ENCODE data around the gene CCDC170. TPM values are rescaled to one million over a fixed set of nuclear protein-coding genes. Genes with fewer than 3 reads are reported as not detected.
A peak's percentile ranks its signal among the peaks of the same experiment; 100 is the strongest.
"Not testable (repeated sequence)": the region's sequence is repeated elsewhere in the genome, so short reads cannot be mapped to it uniquely, and the experiment has no call there.

Gene CCDC170, protein sequence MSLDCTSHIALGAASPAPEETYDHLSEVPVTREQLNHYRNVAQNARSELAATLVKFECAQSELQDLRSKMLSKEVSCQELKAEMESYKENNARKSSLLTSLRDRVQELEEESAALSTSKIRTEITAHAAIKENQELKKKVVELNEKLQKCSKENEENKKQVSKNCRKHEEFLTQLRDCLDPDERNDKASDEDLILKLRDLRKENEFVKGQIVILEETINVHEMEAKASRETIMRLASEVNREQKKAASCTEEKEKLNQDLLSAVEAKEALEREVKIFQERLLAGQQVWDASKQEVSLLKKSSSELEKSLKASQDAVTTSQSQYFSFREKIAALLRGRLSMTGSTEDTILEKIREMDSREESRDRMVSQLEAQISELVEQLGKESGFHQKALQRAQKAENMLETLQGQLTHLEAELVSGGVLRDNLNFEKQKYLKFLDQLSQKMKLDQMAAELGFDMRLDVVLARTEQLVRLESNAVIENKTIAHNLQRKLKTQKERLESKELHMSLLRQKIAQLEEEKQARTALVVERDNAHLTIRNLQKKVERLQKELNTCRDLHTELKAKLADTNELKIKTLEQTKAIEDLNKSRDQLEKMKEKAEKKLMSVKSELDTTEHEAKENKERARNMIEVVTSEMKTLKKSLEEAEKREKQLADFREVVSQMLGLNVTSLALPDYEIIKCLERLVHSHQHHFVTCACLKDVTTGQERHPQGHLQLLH
- total RNA-seq (10 to 100 TPM in 3 of 7 donors, 1 to 10 TPM in 4; 6.4 to 19.8 (median 9.3) TPM), polyA plus RNA-seq (1 to 10 TPM; 3.8 to 4.2 TPM)
- long read RNA-seq, donor 1, full-length matches to known transcripts = 11 of 30 reads
- long read RNA-seq, donor 1, partial matches to known transcripts = 5 of 30 reads
- long read RNA-seq, donor 1, other reads (novel, unspliced or antisense) = 14 of 30 reads
- long read RNA-seq, donor 2, full-length matches to known transcripts = 4 of 4 reads
- long read RNA-seq, donor 2, partial matches to known transcripts = 0 of 4 reads
- long read RNA-seq, donor 2, other reads (novel, unspliced or antisense) = 0 of 4 reads
- long read RNA-seq, donor 3, full-length matches to known transcripts = 4 of 11 reads
- long read RNA-seq, donor 3, partial matches to known transcripts = 0 of 11 reads
- long read RNA-seq, donor 3, other reads (novel, unspliced or antisense) = 7 of 11 reads

DNA sequence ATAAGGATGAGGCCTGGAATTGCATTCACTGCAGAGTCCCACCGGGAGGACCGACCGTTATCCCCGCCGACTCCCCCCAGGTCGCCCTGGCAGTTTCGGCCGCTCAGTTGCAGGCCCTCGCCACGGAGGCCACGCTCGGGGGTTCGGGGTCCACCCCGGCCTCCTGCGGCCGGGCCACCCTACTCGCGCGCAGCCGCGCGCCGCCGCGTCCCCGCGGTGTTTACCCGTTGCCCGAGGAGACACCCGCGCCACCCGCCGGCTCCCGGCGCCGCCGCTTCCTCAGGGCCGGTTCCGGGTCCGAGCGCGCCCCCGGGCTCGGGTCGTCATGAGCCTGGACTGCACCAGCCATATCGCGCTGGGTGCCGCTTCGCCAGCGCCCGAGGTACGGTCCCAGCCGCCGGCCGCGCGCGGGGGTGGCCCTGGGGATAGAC lies at the start of gene CCDC170:
Gene CCDC170, plus strand, starts transcription at position 214 of the 431 bp plus-strand sequence. Its CDS starts 112 bp downstream, at position 326.
- TF ChIP-seq EP300 (IDR thresholded peaks at IDR 0.05) (no peak), POLR2A (IDR thresholded peaks at IDR 0.05) (peak; percentile 23)
- TF ChIP-seq, protein P1, sequence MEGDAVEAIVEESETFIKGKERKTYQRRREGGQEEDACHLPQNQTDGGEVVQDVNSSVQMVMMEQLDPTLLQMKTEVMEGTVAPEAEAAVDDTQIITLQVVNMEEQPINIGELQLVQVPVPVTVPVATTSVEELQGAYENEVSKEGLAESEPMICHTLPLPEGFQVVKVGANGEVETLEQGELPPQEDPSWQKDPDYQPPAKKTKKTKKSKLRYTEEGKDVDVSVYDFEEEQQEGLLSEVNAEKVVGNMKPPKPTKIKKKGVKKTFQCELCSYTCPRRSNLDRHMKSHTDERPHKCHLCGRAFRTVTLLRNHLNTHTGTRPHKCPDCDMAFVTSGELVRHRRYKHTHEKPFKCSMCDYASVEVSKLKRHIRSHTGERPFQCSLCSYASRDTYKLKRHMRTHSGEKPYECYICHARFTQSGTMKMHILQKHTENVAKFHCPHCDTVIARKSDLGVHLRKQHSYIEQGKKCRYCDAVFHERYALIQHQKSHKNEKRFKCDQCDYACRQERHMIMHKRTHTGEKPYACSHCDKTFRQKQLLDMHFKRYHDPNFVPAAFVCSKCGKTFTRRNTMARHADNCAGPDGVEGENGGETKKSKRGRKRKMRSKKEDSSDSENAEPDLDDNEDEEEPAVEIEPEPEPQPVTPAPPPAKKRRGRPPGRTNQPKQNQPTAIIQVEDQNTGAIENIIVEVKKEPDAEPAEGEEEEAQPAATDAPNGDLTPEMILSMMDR (IDR thresholded peaks at IDR 0.05) = peak in 1 of 3 donors; percentile 6
- H3K27me3 ChIP-seq = no peaks in the 10 kb centered on the region
- H3K4me1 ChIP-seq (ENCODE audit: insufficient read depth) = peaks cover 7% of the 10 kb centered on the region
- intact Hi-C loops (cut with DNase I) = no loop called here
- H3K27ac ChIP-seq = peak within 1 kb of the TSS; percentile 91 to 92
- H3K9me3 ChIP-seq = no peaks in the 10 kb centered on the region
- no peaks in the 10 kb centered on the region for H3K36me3 ChIP-seq
- peak; percentile 62 to 81 (median 68) for DNase-seq
- peak within 1 kb of the TSS; percentile 63 for H3K4me3 ChIP-seq
- 0% methylated on average over 6 to 58 of the region's 58 CpGs for WGBS, 3 donors

- Histone ChIP-seq H3K36me3 (no peaks in the 10 kb centered on the region), H3K4me3 (no peak overlapping the region), H3K9me3 (no peaks in the 10 kb centered on the region), H3K4me1 (ENCODE audit: insufficient read depth) (peaks cover 7% of the 10 kb centered on the region), H3K27ac (peak overlapping the region in 1 of 2 donors; percentile 17), H3K27me3 (no peaks in the 10 kb centered on the region)
- TF ChIP-seq EP300 (IDR thresholded peaks at IDR 0.05) (no peak), POLR2A (IDR thresholded peaks at IDR 0.05) (no peak)
- TF ChIP-seq, protein P1 (IDR thresholded peaks at IDR 0.05) = no peak
- 19 to 23% (median 22%) methylated on average over 5 of the region's 5 CpGs for WGBS, 3 donors
- intact Hi-C loops (cut with DNase I) = no loop called here
- no peak for DNase-seq
Measured at GRCh38 chr6:151445482-151445881, 48.3 kb upstream of the CCDC170 start.

GRCh38 chr6:151447237-151447636 lies 46.6 kb upstream of the CCDC170 start:
- H3K4me1 ChIP-seq (ENCODE audit: insufficient read depth) = peaks cover 4% of the 10 kb centered on the region
- H3K27ac ChIP-seq = no peak overlapping the region
- WGBS, 3 donors = 87 to 95% (median 89%) methylated on average over 4 of the region's 4 CpGs
- TF ChIP-seq EP300 (IDR thresholded peaks at IDR 0.05) (no peak), POLR2A (IDR thresholded peaks at IDR 0.05) (no peak)
- TF ChIP-seq, protein P1 (IDR thresholded peaks at IDR 0.05) = no peak
- intact Hi-C loops (cut with DNase I) = no loop called here
- H3K27me3 ChIP-seq = no peaks in the 10 kb centered on the region
- H3K9me3 ChIP-seq = no peaks in the 10 kb centered on the region
- no peak overlapping the region for H3K4me3 ChIP-seq
- H3K36me3 ChIP-seq = no peaks in the 10 kb centered on the region
- DNase-seq = no peak

DNA sequence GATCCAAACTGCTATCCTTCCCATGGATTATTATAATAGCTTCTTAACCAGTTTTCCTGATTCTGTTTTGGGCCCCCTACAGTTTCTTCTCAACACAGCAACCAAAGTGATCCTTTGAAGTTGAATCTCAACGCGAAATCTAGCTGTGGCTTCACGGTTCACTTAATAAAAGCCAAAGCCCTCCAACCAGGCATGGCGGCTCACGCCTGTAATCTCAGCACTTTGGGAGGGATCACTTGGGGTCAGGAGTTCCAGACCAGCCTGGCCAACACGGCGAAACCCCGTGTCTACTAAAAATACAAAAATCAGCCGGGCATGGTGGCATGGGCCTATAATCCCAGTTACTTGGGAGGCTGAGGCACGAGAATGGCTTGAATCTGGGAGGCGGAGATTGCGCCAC lies 45.2 kb upstream of the CCDC170 start:
- Histone ChIP-seq H3K36me3 (no peaks in the 10 kb centered on the region), H3K4me3 (no peak overlapping the region), H3K27ac (no peak overlapping the region), H3K4me1 (ENCODE audit: insufficient read depth) (peaks cover 4% of the 10 kb centered on the region), H3K9me3 (no peaks in the 10 kb centered on the region), H3K27me3 (no peaks in the 10 kb centered on the region)
- no peak for DNase-seq
- TF ChIP-seq POLR2A (IDR thresholded peaks at IDR 0.05) (no peak), EP300 (IDR thresholded peaks at IDR 0.05) (no peak)
- TF ChIP-seq, protein P1 (IDR thresholded peaks at IDR 0.05) = no peak
- 93 to 97% (median 95%) methylated on average over 12 of the region's 12 CpGs for WGBS, 3 donors
- intact Hi-C loops (cut with DNase I) = no loop called here

- H3K36me3 ChIP-seq; H3K4me1 ChIP-seq (ENCODE audit: insufficient read depth); H3K27me3 ChIP-seq; DNase-seq; H3K9me3 ChIP-seq; intact Hi-C loops (cut with DNase I); H3K27ac ChIP-seq: not testable (repeated sequence)
- H3K4me3 ChIP-seq = peak overlapping the region; percentile 81
- 56 to 74% (median 57%) methylated on average over 6 of the region's 6 CpGs for WGBS, 3 donors
Measured at GRCh38 chr6:151450928-151451327, 42.9 kb upstream of the CCDC170 start.
